A549 (cell line): ENCODE data around the gene MATR3.

Experiments used
- MAZ ChIP-seq: fragments of 150-350 bp; IDR thresholded peaks from 2 replicates; pipeline ENCODE4 v1.6.1; 2014; ENCODE audit warnings: antibody characterized with exemption, low read depth, low read length, borderline replicate concordance
- TF ChIP-seq, protein P1 (sequence below): fragments of >200 bp; sonication (Bioruptor Twin); formaldehyde crosslinking; IDR thresholded peaks from 3 replicates; pipeline ENCODE4 v1.5.1; 2016

DNA sequence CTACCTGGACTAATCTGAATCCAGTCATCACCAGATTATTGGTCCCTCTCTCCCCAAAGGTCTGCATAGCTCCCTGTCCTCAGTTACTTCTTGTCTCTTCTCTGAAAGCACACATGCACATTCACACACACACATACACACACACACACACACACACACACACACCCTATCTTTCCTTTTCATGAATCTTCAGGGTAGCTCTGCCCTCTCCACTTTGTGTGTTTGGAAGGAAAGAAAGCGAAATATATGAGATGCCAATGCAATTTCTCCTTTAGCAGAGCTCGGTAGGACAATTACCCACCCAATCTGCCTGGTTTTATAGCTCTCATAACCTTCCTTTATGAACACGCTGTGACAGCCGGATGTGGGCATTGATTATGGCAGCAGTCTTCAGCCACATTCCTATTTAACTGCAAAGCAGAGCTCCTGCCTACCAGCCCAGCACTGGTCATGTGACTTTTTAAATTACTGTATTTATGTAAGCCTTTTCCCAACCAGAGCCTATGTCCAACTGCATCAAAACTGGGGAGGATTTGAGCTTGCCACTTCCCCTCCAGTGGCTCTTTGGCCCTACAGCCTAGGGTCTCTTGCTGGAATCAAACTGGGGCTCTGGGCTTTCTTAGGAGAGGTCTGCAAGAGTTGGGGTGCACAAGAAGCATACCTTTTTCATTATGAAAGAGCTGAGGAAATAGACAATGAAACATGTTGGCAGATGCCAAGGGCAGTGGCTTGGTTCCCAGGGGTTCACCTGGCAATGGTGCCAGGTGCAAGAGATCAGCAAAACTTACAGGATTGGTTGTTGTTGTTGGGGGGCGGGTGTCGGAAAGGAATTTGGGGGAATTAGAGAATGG, 20.8 kb upstream of the MATR3 start:
- TF ChIP-seq, protein P1, sequence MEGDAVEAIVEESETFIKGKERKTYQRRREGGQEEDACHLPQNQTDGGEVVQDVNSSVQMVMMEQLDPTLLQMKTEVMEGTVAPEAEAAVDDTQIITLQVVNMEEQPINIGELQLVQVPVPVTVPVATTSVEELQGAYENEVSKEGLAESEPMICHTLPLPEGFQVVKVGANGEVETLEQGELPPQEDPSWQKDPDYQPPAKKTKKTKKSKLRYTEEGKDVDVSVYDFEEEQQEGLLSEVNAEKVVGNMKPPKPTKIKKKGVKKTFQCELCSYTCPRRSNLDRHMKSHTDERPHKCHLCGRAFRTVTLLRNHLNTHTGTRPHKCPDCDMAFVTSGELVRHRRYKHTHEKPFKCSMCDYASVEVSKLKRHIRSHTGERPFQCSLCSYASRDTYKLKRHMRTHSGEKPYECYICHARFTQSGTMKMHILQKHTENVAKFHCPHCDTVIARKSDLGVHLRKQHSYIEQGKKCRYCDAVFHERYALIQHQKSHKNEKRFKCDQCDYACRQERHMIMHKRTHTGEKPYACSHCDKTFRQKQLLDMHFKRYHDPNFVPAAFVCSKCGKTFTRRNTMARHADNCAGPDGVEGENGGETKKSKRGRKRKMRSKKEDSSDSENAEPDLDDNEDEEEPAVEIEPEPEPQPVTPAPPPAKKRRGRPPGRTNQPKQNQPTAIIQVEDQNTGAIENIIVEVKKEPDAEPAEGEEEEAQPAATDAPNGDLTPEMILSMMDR: no peak
- no peak for TF ChIP-seq MAZ
